Kidney (tissue), 14 donors: ENCODE data around the gene NFATC2. TPM values are rescaled to one million over a fixed set of nuclear protein-coding genes. Genes with fewer than 3 reads are reported as not detected.

Experiments
- DNase-seq, 5 donors: peaks; one replicate each; pipeline ENCODE4 v3.0.0-alpha.2; 2013 to 2020
- FAIRE-seq: peaks from 2 replicates; lab custom pipeline; 2012; peaks lifted over from hg19 to GRCh38; lab: Jason Lieb, UNC
- H3K27ac ChIP-seq, 2 donors: one replicate each; pipeline ENCODE4 v1.7.0; 2013; ENCODE audit warnings: low read depth in 2 of 2, low read length in 2 of 2, inconsistent platforms in 1 of 2
- H3K27me3 ChIP-seq: one replicate; pipeline ENCODE4 v1.7.1; 2013; ENCODE audit warnings: low read length, inconsistent platforms; ENCODE audit not compliant: control insufficient read depth, insufficient read depth
- H3K36me3 ChIP-seq, 3 donors: one replicate each; pipeline versions ENCODE4 v1.7.0 to v1.7.1; 2013; ENCODE audit warnings: low read length in 3 of 3, control low read depth in 1 of 3, inconsistent platforms in 1 of 3; ENCODE audit not compliant: insufficient read depth in 3 of 3, control insufficient read depth in 2 of 3
- H3K4me1 ChIP-seq, 3 donors: one replicate each; pipeline versions ENCODE4 v1.7.0 to v1.7.1; 2013; ENCODE audit warnings: low read length in 3 of 3, inconsistent platforms in 1 of 3, low read depth in 1 of 3; ENCODE audit not compliant: control insufficient read depth in 2 of 3, insufficient read depth in 2 of 3
- H3K4me3 ChIP-seq, 3 donors: one replicate each; pipeline versions ENCODE4 v1.7.0 to v1.8.1; 2013; ENCODE audit warnings: low read length in 3 of 3, control low read depth in 1 of 3, inconsistent platforms in 1 of 3
- H3K9ac ChIP-seq, 3 donors: one replicate each; pipeline versions ENCODE4 v1.7.0 to v1.7.1; 2013; ENCODE audit warnings: low read length in 3 of 3, control low read depth in 1 of 3, inconsistent platforms in 1 of 3
- H3K9me3 ChIP-seq, 3 donors: one replicate each; pipeline versions ENCODE4 v1.7.0 to v1.7.1; 2013; ENCODE audit warnings: low read length in 3 of 3, control low read depth in 1 of 3, inconsistent platforms in 1 of 3; ENCODE audit not compliant: control insufficient read depth in 2 of 3, insufficient read depth in 1 of 3
- CTCF ChIP-seq: IDR thresholded peaks from 3 replicates; pipeline ENCODE4 v1.5.1; 2012; ENCODE audit warnings: mild to moderate bottlenecking, moderate library complexity, borderline replicate concordance; ENCODE audit not compliant: insufficient read depth; ENCODE audit errors: extremely low read depth
- intact Hi-C: fragments of 100-400 bp; cut with DNase I; formaldehyde crosslinking; loops from one replicate; pipeline ENCODE4 v1.11.1; 2022
- polyA plus RNA-seq: library from polyadenylated mRNA; stranded (reverse); fragments of 350-450 nt; fragmentation: Illumina TruSeq; extraction: RNeasy Lipid Tissue Mini Kit (QIAGEN cat#74804); gene quantifications from one replicate; pipeline ENCODE4 v1.2.3, GENCODE V29; 2014; ENCODE audit warnings: low read depth, low replicate concordance; ENCODE audit not compliant: insufficient read depth
- total RNA-seq: library from RNA; stranded (reverse); fragmentation: NEBNext Ultra II Directional; extraction: Animal tissue kit (Norgen Biotek cat#: 25700); gene quantifications from one replicate; pipeline ENCODE4 v1.2.1, GENCODE V29; 2021
- donor health status: control.
- donor health status: control.
- donor health status: control.
- donor health status: control.
- donor health status: control.
- donor health status: DM: yes; HTN: yes; CAD: no.
- donor health status: Normal renal cell carcinoma (clear cell type).

NFATC2 gene
- total and polyA plus RNA-seq, 2 donors from 2014 or later: 0.73 to 10.5 TPM

GRCh38 chr20:51573576-51574243, 31.2 kb upstream of the NFATC2 start:
- Histone ChIP-seq H3K9ac (no peak overlapping the region), H3K27ac (no peak overlapping the region), H3K4me3 (no peak overlapping the region), H3K27me3 (no peaks in the 10 kb centered on the region), H3K36me3 (no peaks in the 10 kb centered on the region), H3K4me1 (no peaks in the 10 kb centered on the region), H3K9me3 (no peaks in the 10 kb centered on the region)
- intact Hi-C loops: no loop called here
- TF ChIP-seq CTCF: no peak
- FAIRE-seq: no peak
- no peak for DNase-seq

- intact Hi-C loops: no loop called here
- DNase-seq: no peak
- no peak overlapping the region for H3K27ac ChIP-seq
Observed at GRCh38 chr20:51571460-51571794, 28.9 kb upstream of the NFATC2 start.

GRCh38 chr20:51570739-51571459, 28.4 kb upstream of the NFATC2 start:
- no peak overlapping the region for H3K9ac ChIP-seq
- DNase-seq (peak in 2 of 5 donors; percentile 17 to 41), FAIRE-seq (no peak)
- no peak overlapping the region for H3K4me3 ChIP-seq
- H3K4me1 ChIP-seq: no peaks in the 10 kb centered on the region
- no peak for TF ChIP-seq CTCF
- no peak overlapping the region for H3K27ac ChIP-seq
- no peaks in the 10 kb centered on the region for H3K36me3 ChIP-seq
- no peaks in the 10 kb centered on the region for H3K27me3 ChIP-seq
- no peaks in the 10 kb centered on the region for H3K9me3 ChIP-seq
- intact Hi-C loops: no loop called here

More at GRCh38 chr20:51571460-51571794, 28.9 kb upstream of the NFATC2 start:
- no peak for TF ChIP-seq CTCF
- no peaks in the 10 kb centered on the region for H3K9me3 ChIP-seq
- no peaks in the 10 kb centered on the region for H3K4me1 ChIP-seq
- no peak overlapping the region for H3K4me3 ChIP-seq
- no peaks in the 10 kb centered on the region for H3K27me3 ChIP-seq
- no peak overlapping the region for H3K9ac ChIP-seq
- no peaks in the 10 kb centered on the region for H3K36me3 ChIP-seq
- FAIRE-seq: no peak
